Bronchial epithelial cell (primary cell): Measurements from ENCODE around the gene LCN6. TPM values are rescaled to one million over a fixed set of nuclear protein-coding genes. Genes with fewer than 3 reads are reported as not detected.
A peak's percentile ranks its signal among the peaks of the same experiment; 100 is the strongest.
"Not testable (repeated sequence)": the region's sequence is repeated elsewhere in the genome, so short reads cannot be mapped to it uniquely, and the experiment has no call there.

Experiments used
- DNase-seq: peaks from one replicate; pipeline ENCODE4 v3.0.0-alpha.2; 2010; ENCODE audit warnings: low read depth
- FAIRE-seq: peaks from 2 replicates; lab custom pipeline; 2011; peaks lifted over from hg19 to GRCh38; lab: Jason Lieb, UNC
- H3K27me3 ChIP-seq: 2 replicates; pipeline ENCODE4 v1.5.1; 2011; ENCODE audit warnings: low read length; ENCODE audit not compliant: control insufficient read depth, insufficient read depth
- H3K36me3 ChIP-seq: 2 replicates; pipeline ENCODE4 v1.5.1; 2011; ENCODE audit warnings: low read length; ENCODE audit not compliant: control insufficient read depth, insufficient read depth
- H3K4me3 ChIP-seq: 2 replicates; pipeline ENCODE4 v1.5.1; 2011; ENCODE audit warnings: mild to moderate bottlenecking, low read depth, low read length, control low read depth
- total RNA-seq: library from RNA; depleted of rRNA; stranded (reverse); fragments of >200 nt; gene quantifications from 2 replicates; pipeline ENCODE4 v1.2.1, GENCODE V29; 2014
- TF ChIP-seq, protein P1 (sequence below): IDR thresholded peaks from 2 replicates; pipeline ENCODE4 v1.5.1; 2011; ENCODE audit warnings: mild to moderate bottlenecking, moderate library complexity, low read length, control low read depth, inconsistent platforms; ENCODE audit not compliant: insufficient read depth, severe bottlenecking

Gene LCN6
- total RNA-seq, 1 donor from 2014 or later: not detected

DNA sequence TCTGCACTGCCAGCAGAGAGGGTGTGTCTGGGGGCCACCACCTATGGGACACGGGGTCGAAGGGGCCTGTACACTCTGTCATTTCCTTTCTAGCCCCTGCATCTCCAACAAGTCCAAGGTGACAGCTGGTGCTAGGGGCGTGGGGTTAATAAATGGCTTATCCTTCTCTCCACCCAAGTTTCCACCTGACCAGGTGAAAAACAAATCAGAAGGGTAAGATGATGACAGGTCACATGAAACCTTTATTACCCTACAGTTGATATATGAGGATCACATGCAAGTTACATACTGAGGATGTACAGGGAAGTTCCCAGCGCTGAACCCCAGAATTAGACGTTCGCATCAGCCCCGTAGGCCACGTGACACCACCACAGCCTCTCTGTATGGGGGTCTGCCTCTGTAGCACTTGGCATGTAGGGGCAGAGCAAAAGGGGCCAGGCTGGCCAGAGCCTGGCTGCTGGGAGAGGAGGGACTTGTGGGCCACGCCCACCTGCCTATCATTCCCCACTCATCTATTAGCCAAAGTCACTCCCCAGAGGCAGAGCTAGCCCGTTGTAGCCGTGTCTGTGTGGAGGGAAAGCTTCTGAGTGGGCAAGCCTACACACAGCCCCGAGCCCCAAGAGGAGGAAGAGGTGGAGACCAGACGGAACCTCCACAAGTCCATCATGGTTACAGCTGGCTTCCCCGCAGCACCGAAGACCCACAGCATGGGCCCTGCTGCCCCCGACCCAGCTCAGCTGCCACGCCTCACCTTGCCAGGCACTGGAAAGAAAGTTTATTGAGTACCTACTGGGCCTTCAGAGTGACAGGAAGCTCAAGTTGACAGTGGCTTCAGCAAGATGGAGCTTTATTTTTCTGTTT lies 45.0 kb upstream of the LCN6 start:
- no peak overlapping the region for H3K4me3 ChIP-seq
- no peak for FAIRE-seq
- TF ChIP-seq, protein P1, sequence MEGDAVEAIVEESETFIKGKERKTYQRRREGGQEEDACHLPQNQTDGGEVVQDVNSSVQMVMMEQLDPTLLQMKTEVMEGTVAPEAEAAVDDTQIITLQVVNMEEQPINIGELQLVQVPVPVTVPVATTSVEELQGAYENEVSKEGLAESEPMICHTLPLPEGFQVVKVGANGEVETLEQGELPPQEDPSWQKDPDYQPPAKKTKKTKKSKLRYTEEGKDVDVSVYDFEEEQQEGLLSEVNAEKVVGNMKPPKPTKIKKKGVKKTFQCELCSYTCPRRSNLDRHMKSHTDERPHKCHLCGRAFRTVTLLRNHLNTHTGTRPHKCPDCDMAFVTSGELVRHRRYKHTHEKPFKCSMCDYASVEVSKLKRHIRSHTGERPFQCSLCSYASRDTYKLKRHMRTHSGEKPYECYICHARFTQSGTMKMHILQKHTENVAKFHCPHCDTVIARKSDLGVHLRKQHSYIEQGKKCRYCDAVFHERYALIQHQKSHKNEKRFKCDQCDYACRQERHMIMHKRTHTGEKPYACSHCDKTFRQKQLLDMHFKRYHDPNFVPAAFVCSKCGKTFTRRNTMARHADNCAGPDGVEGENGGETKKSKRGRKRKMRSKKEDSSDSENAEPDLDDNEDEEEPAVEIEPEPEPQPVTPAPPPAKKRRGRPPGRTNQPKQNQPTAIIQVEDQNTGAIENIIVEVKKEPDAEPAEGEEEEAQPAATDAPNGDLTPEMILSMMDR: no peak
- H3K27me3 ChIP-seq: peaks cover 2% of the 10 kb centered on the region
- peaks cover 13% of the 10 kb centered on the region for H3K36me3 ChIP-seq
- no peak for DNase-seq

DNA sequence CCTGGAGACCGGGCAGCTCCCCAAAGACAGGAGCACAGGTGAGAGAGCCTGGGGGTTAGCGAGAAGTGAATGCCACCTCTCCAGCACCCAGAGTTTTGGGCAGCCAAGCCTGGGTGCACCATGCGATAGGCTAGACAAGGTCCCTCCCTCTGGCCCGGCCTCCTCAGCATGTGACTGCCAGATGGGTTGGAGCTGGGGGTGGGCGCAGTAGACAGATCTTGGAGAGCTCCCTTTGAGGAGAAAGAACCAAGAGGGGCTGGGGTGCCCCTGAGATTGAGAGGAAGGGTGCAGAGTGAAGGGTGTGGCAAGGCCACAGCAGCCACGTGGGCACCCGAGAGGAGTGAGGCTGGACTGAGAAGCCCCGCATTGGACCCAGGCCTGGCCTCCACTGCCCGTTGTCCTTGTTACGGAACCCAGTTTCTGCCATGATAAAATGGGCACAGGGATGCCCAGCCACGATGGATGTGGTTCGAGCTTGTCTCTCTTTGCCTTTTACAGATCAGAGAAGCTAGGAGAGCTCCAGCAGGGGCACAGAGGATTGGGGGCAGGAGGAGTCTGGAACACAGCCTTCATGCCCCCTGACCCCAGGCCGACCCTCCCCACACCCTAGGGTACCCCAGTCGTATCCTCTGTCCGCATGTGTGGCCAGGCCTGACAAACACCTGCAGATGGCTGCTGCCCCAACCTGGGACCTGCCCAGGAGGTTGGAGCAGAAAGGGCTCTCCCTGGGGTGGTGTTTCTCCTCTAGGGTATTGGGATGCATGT lies 44.2 kb upstream of the LCN6 start:
- Histone ChIP-seq H3K27me3 (peaks cover 2% of the 10 kb centered on the region), H3K36me3 (peaks cover 13% of the 10 kb centered on the region), H3K4me3 (no peak overlapping the region)
- TF ChIP-seq, protein P1: no peak
- DNase-seq: no peak
- no peak for FAIRE-seq

- Histone ChIP-seq H3K27me3 (no peaks in the 10 kb centered on the region), H3K4me3 (peak overlapping the region; percentile 89), H3K36me3 (peaks cover 13% of the 10 kb centered on the region)
- DNase-seq: peak; percentile 75
- TF ChIP-seq, protein P1: peak; percentile 99
- FAIRE-seq: no peak
Measured at GRCh38 chr9:136791516-136792276, 43.4 kb upstream of the LCN6 start.

DNA sequence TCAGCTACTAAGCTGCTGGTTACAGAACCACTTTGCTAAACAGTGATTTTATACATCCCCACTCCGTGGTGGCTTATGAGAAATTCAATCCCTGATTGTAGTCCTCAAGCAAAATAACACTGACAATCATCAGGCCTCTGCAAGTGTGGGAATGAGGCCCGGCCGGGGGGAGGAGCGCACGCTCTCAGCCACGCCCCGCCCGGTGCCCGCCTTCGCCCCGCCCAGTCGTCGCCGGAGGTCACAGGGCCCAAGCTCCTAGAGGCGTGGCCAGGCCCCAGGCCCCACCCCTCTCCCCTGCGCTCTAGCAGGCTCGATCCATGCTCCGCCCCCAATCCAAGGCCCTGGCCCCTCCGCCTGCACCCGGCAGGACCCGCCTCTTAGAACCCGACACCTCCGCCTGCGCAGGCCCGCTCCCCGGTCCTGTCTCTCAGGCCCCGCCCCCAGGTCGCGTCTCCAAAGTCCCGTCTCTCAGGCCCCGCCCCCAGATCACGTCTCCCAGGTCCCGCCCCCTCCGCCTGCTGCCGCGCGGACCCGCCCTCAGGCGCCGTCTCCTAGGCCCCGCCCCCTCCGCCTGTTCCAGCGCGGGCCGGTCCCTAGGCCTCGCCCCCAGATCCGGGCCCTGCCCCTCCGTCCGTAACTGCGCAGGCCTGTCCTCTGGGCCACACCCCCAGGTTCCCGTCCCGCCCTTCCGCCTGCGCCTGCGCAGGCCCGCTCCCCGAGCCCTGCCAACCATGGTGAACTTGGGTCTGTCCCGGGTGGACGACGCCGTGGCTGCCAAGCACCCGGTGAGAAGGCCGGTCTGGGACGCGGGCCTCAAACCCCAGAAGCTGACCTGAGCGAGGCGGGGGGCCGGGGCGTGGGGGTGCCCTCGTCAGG lies 42.6 kb upstream of the LCN6 start, which contains the start of gene TMEM141:
TSS of gene TMEM141 (plus strand) at position 705 of the 876 bp plus-strand sequence. CDS start at position 732, 27 bp downstream.
- H3K4me3 ChIP-seq: peak within 1 kb of the TSS; percentile 89
- TF ChIP-seq, protein P1: no peak
- FAIRE-seq: no peak
- peaks cover 13% of the 10 kb centered on the region for H3K36me3 ChIP-seq
- DNase-seq: peak; percentile 93
- H3K27me3 ChIP-seq: no peaks in the 10 kb centered on the region

GRCh38 chr9:136789523-136789937 lies 41.2 kb upstream of the LCN6 start:
- Histone ChIP-seq H3K36me3 (peaks cover 13% of the 10 kb centered on the region), H3K4me3 (no peak overlapping the region), H3K27me3 (no peaks in the 10 kb centered on the region)
- no peak for FAIRE-seq
- DNase-seq: no peak
- TF ChIP-seq, protein P1: no peak

GRCh38 chr9:136788644-136789522 lies 40.6 kb upstream of the LCN6 start:
- not testable (repeated sequence) for DNase-seq, FAIRE-seq, H3K4me3 ChIP-seq, H3K27me3 ChIP-seq
- peaks cover 13% of the 10 kb centered on the region for H3K36me3 ChIP-seq
